DND-41 (cell line): ENCODE measurements around the gene ZCCHC3.

Experiments
- ATAC-seq: fragments of 200-7000 bp; cut with Tn5 transposase; 3 replicates; pipeline ENCODE4 v1.9.1; 2021; ENCODE audit warnings: low read depth; ENCODE audit not compliant: insufficient read depth
- DNase-seq: peaks from one replicate; pipeline ENCODE4 v3.0.0-alpha.2; 2020
- H2AFZ ChIP-seq: 2 replicates; pipeline ENCODE4 v1.6.0; 2012; ENCODE audit warnings: low read depth, low read length
- H3K27ac ChIP-seq: 2 replicates; pipeline ENCODE4 v1.5.1; 2012; ENCODE audit warnings: low read length, inconsistent platforms
- H3K27me3 ChIP-seq: fragments of 200-600 bp; sonication (generic); 2 replicates; pipeline ENCODE4 v1.6.0; 2012; ENCODE audit warnings: low read length, mild to moderate bottlenecking, inconsistent platforms; ENCODE audit not compliant: insufficient read depth, poor library complexity
- H3K36me3 ChIP-seq: 2 replicates; pipeline ENCODE4 v1.5.1; 2012; ENCODE audit warnings: low read length, inconsistent platforms; ENCODE audit not compliant: insufficient read depth
- H3K4me1 ChIP-seq: 2 replicates; pipeline ENCODE4 v1.5.1; 2012; ENCODE audit warnings: mild to moderate bottlenecking, low read length; ENCODE audit not compliant: insufficient read depth
- H3K4me2 ChIP-seq: 2 replicates; pipeline ENCODE4 v1.6.0; 2012; ENCODE audit warnings: mild to moderate bottlenecking, moderate library complexity, low read length, inconsistent platforms; ENCODE audit not compliant: insufficient read depth
- H3K4me3 ChIP-seq, 2 experiments: fragments of 200-600 bp in 1 of 2; shearing (Covaris generic) in 1 of 2; 2 replicates each; pipeline ENCODE4 v1.5.1; 2012 to 2016; ENCODE audit warnings: inconsistent platforms in 2 of 2, low read length in 2 of 2, mild to moderate bottlenecking in 2 of 2, low read depth in 1 of 2, moderate library complexity in 1 of 2
- H3K79me2 ChIP-seq: 2 replicates; pipeline ENCODE4 v1.6.0; 2012; ENCODE audit warnings: low read length, inconsistent platforms; ENCODE audit not compliant: insufficient read depth
- H3K9ac ChIP-seq: 2 replicates; pipeline ENCODE4 v1.6.0; 2012; ENCODE audit warnings: low read depth, mild to moderate bottlenecking, inconsistent platforms, low read length, moderate library complexity
- H3K9me3 ChIP-seq: 2 replicates; pipeline ENCODE4 v1.5.1; 2012; ENCODE audit warnings: low read length, moderate library complexity, mild to moderate bottlenecking, inconsistent platforms; ENCODE audit not compliant: insufficient read depth, severe bottlenecking
- H4K20me1 ChIP-seq: 2 replicates; pipeline ENCODE4 v1.6.0; 2012; ENCODE audit warnings: low read length; ENCODE audit not compliant: insufficient read depth
- CTCF ChIP-seq: IDR thresholded peaks from 2 replicates; pipeline ENCODE4 v1.5.1; 2012; ENCODE audit warnings: borderline replicate concordance, low read length, moderate library complexity, mild to moderate bottlenecking; ENCODE audit not compliant: poor library complexity, severe bottlenecking; ENCODE audit errors: extremely low read depth
- EZH2 ChIP-seq: IDR thresholded peaks from 3 replicates; pipeline ENCODE4 v1.6.1; 2012; ENCODE audit warnings: borderline replicate concordance, low read depth, mild to moderate bottlenecking, moderate library complexity, low read length, inconsistent platforms; ENCODE audit not compliant: severe bottlenecking

Gene ZCCHC3

DNA sequence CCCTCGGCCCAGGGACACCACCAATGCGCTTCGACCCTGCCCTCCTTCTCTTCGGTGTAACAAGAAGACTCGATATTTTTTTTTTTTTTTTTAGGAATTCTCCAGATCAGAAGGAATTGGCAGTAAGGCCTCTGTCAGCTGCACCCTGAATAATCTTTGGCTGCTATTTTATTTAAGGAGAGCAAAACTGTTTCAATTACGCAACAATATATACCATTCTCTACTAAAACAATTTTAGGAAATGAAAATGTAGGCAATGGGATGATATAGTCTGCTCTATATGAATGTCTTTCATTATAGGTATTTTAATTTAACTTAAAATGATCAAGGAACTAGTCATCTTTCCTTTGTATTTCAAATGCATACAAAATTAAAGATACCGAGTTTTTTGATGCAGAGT is 13.3 kb downstream of the ZCCHC3 start:
- no peak overlapping the region for H2AFZ ChIP-seq
- ATAC-seq: no peak
- H3K36me3 ChIP-seq: no peaks in the 10 kb centered on the region
- no peak overlapping the region for H3K9ac ChIP-seq
- no peak for DNase-seq
- no peak for TF ChIP-seq CTCF
- no peak for TF ChIP-seq EZH2
- no peaks in the 10 kb centered on the region for H3K9me3 ChIP-seq
- H3K4me2 ChIP-seq: no peak overlapping the region
- H3K79me2 ChIP-seq: no peaks in the 10 kb centered on the region
- no peak overlapping the region for H3K27ac ChIP-seq
- no peaks in the 10 kb centered on the region for H3K4me1 ChIP-seq
- H4K20me1 ChIP-seq: no peaks in the 10 kb centered on the region
- H3K4me3 ChIP-seq: no peak overlapping the region
- no peaks in the 10 kb centered on the region for H3K27me3 ChIP-seq

GRCh38 chr20:311609-312008 is 14.2 kb downstream of the ZCCHC3 start:
- no peak overlapping the region for H3K9ac ChIP-seq

DNA sequence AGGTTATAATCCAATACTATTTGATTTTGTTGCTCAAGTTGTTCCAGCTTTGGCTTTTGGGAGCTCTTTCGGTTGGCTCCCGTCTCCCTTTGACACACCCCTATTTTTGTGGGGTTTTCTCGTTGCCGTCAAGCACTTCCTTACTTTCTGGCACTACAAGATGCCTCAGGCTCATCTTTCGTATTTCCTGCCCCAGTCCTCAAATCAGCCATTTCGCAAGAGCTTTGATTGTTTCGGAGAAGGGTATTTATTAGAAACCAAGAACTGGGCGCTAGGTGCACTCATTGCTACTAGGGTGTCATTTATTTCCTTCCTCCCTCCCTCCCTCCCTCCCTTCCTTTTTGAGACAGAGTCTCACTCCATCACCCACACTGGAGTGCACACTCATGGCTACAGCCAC is 14.7 kb downstream of the ZCCHC3 start:
- no peak for TF ChIP-seq CTCF
- TF ChIP-seq EZH2: no peak
- ATAC-seq (no peak), DNase-seq (no peak)
- Histone ChIP-seq H3K79me2 (no peaks in the 10 kb centered on the region), H3K36me3 (no peaks in the 10 kb centered on the region), H3K4me3 (no peak overlapping the region), H3K9ac (no peak overlapping the region), H3K4me2 (no peak overlapping the region), H3K9me3 (no peaks in the 10 kb centered on the region), H3K27me3 (no peaks in the 10 kb centered on the region), H3K27ac (no peak overlapping the region), H3K4me1 (no peaks in the 10 kb centered on the region), H4K20me1 (no peaks in the 10 kb centered on the region), H2AFZ (no peak overlapping the region)

More at GRCh38 chr20:311609-312008, 14.2 kb downstream of the ZCCHC3 start:
- Histone ChIP-seq H3K27ac (no peak overlapping the region), H3K4me2 (no peak overlapping the region), H3K4me3 (no peak overlapping the region), H3K4me1 (no peaks in the 10 kb centered on the region), H3K79me2 (no peaks in the 10 kb centered on the region), H2AFZ (no peak overlapping the region), H3K36me3 (no peaks in the 10 kb centered on the region), H4K20me1 (no peaks in the 10 kb centered on the region), H3K27me3 (no peaks in the 10 kb centered on the region), H3K9me3 (no peaks in the 10 kb centered on the region)
- TF ChIP-seq EZH2: no peak
- TF ChIP-seq CTCF: no peak
- no peak for DNase-seq
- ATAC-seq: no peak

DNA sequence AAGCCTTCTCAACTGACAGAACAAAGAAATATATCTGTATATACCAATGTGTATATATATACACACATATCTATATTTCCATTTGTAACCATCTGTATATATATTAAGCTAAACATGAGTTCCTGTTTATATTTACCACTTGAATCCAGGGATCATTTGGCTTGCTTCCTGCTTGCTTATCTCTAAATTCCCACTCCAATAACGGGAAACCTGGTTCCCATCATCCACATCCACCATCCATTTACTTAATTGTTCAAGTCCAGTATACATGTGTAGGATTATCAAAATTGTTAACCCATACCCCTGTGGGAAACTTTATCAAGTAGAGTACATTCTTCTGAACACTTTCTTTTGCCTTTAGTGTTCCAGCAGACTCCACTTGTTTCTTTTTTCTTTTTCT is 15.5 kb downstream of the ZCCHC3 start:
- Histone ChIP-seq H3K27me3 (no peaks in the 10 kb centered on the region), H3K27ac (no peak overlapping the region), H3K79me2 (no peaks in the 10 kb centered on the region), H2AFZ (no peak overlapping the region), H3K36me3 (no peaks in the 10 kb centered on the region), H3K4me1 (no peaks in the 10 kb centered on the region), H3K4me3 (no peak overlapping the region), H3K4me2 (no peak overlapping the region), H4K20me1 (no peaks in the 10 kb centered on the region), H3K9me3 (no peaks in the 10 kb centered on the region), H3K9ac (no peak overlapping the region)
- DNase-seq: no peak
- TF ChIP-seq CTCF (no peak), EZH2 (no peak)
- no peak for ATAC-seq
